NCI-H524 (cell line): ENCODE data around the gene MSL2.
"Not testable (repeated sequence)": the region's sequence is repeated elsewhere in the genome, so short reads cannot be mapped to it uniquely, and the experiment has no call there.

Source experiments
- DNase-seq, 2 experiments: peaks; one replicate each; lab custom pipeline; 2025; lab: John Stamatoyannopoulos, UW

MSL2 gene

DNA sequence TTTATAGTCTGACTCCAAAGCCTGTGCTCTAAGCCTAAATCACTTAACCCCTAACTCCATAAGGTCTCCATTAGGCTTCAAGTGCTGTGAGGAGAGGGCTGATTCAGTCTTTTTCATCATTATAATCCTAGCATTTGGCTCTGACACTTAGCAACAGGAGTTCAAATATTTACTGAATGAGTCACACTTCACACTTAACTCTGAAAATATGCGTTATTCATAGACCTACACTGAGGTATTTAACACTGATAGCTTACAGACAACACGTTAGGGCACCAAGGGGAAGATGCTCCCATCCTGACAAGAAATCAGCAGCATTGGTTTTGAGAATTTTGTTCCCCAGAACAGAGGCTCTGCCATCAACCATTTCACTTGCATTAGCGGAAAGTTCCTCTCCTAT lies 53.5 kb downstream of the MSL2 start:
- DNase-seq = peak; percentile 22 to 58

DNA sequence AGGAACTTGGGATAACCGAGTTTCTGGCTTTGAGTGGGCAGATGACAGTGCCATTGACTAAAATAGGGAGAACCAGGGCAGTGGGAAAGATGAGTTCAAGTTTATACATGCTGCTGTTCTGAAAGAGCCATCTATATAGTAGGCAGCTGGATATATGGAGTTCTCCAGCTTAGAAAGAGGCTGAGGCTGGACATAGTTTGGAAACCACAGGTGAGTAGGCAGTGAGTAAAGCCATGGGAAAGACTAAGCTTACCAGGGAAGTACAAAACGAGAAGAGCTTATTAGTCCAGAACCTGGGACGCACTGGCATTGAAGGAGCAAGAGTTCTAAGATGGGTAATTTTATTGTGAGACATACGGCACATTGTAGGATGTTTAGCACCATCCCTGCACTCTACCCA lies 54.2 kb downstream of the MSL2 start:
- DNase-seq = no peak

DNA sequence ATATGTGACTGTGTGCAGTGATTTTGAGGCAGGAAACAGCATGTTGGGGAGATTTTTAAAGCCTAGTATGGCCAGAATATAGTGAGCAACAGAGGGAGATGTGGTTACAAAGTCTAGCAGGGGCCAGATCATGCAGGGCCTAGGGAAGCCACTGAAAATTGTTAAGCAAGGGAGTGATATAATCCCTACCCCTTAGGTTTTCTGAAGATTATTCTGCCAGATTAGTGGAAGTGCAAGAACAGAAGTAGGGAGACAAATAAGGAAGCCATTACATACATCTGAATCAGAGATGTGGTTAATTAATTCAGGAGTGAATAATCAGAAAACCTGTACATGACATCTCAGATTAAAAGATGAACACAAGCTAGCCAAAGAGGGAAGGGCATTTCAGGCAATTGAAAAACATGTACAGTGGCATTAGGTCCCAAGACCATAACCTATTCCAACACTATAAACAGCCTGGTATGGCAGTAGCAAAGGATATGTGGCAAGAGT lies 54.8 kb downstream of the MSL2 start:
- no peak for DNase-seq

DNA sequence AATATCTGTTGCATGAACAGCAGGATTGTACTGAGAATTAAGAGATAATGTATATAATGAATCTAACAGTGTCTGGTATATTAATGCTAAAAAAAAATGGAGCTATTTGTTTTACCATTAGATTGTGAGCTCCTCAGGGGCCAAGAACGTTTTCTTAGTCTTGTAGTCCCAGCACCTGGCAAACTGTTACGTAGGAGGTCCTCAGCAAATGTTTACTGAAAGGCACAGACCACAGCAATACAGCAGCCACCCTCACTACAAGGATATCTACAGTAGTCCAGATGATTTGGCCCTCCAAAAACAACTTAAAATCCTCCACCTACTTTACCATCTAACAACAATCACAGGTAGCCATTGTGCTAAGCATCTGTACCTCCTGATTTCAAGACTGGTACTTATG lies 59.7 kb downstream of the MSL2 start:
- DNase-seq = no peak

GRCh38 chr3:136135039-136135802 lies 60.9 kb downstream of the MSL2 start:
- DNase-seq = peak; percentile 29 to 75

DNA sequence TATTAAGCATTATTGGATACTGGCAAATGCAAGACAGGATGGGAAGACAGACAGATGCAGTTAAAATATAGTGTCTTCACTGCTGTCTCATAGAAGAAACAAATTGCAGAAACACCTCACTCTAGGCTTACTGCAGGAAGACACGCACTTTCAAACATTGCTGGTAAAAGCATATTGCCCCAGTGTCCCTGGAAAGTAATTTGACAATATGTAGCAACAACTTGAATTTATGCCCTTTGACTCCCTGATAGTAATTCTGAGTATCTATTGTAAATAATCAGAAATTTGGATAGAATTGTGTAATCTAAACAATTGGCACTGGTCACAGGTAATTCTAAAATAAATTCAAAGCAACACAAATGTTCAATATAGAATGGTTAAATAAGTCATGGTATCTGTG lies 62.0 kb downstream of the MSL2 start:
- DNase-seq = no peak

DNA sequence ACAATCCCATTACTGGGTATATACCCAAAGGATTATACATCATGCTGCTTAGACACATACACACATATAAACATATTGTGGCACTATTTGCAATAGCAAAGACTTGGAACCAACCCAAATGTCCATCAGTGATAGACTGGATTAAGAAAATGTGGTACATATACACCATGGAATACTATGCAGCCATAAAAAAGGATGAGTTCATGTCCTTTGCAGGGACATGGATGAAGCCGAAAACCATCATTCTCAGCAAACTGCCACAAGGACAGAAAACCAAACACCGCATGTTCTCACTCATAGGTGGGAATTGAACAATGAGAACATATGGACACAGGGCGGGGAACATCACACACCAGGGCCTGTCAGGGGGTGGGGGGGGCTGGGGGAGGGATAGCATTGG lies 64.5 kb downstream of the MSL2 start:
- DNase-seq = not testable (repeated sequence)

DNA sequence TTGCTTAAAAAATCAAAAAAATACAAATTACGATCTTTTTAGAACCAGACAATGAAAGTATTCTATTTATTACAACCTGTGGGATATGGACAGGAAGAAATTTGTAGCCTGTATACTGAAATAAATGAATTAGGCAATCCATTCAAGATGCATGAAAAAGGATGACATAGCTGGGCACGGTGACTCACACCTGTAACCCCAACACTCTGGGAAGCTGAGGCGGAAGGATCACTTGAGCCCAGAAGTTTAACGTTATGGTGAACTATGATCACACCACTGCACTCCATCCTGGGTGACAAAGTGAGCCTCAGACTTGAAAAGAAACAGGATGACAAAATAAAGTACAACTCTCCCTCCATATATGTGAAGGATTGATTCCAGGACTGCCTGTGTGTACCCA lies 74.1 kb downstream of the MSL2 start:
- no peak for DNase-seq

DNA sequence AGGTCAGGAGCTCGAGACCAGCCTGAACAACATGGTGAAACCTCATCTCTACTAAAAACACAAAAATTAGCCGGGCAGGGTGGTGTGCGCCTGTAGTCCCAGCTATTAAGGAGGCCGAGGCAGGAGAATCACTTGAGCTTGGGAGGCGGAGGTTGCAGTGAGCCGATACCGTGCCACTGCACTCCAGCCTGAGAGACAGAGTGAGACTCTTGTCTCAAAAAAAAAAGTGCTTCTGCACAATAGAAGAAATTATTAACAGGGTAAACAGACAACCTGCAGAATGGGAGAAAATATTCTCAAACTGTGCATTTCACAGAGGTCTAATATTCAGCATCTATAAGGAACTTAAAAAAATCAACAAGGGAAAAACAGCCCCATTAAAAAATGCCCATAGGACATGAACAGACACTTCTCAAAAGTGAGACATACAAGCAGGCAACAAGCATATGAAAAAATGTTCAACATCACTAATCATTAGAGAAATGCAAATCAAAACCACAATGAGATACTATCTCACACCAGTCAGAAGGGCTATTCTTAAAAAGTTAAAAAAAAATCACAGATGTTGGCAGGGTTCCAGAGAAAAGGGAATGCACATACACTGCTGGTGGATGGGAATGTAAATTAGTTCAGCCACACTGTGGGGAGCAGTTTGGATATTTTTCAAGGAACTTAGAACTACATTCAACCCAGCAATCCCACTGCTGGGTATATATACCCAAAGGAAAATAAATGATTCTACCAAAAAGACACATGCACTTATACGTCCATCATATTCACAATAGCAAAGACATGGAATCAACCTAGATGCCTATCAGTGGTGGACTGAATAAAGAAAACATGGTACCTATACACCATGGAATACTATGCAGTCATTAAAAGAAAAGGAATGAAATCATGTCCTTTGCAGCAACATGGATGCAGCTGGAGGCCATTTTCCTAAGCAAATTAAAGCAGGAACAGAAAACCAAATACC lies 75.5 kb downstream of the MSL2 start:
- no peak for DNase-seq

DNA sequence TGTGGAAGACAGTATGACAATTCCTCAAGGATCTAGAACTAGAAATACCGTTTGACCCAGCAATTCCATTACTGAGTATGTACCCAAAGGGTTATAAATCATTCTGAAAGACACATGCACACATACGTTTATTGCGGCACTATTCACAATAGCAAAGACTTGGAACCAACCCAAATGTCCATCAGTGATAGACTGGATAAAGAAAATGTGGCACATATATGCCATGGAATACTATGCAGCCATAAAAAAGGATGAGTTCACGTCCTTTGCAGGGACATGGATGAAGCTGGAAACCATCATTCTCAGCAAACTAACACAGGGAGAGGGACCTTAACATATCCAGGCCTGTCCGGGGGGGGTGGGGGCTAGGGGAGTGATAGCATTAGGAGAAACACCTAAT lies 76.4 kb downstream of the MSL2 start:
- DNase-seq = not testable (repeated sequence)

DNA sequence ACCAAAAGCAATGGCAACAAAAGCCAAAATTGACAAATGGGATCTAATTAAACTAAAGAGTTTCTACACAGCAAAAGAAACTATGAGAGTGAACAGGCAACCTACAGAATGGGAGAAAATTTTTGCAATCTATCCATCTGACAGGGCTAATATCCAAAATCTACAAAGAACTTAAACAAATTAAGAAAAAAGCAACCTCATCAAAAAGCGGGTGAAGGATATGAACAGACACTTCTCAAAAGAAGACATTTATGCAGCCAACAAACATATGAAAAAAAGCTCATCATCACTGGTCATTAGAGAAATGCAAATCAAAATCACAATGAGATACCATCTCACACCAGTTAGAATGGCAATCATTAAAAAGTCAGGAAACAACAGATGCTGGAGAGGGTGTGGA lies 76.8 kb downstream of the MSL2 start:
- not testable (repeated sequence) for DNase-seq

DNA sequence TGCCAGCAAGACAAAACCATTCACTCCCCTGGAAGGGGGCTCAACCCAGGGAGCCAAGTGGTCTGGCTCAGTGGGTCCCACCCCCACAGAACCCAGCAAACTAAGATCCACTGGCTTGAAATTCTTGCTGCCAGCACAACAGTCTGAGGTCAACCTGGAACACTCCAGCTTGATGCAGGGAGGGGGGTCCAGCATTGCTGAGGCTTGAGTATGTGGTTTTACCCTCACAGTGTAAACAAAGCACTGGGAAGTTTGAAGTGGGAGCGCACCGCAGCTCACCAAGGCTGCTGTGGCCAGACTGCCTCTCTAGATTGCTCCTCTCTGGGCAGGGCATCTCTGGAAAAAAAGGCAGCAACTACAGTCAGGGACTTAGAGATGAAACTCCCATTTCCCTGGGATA lies 81.7 kb downstream of the MSL2 start:
- no peak for DNase-seq

DNA sequence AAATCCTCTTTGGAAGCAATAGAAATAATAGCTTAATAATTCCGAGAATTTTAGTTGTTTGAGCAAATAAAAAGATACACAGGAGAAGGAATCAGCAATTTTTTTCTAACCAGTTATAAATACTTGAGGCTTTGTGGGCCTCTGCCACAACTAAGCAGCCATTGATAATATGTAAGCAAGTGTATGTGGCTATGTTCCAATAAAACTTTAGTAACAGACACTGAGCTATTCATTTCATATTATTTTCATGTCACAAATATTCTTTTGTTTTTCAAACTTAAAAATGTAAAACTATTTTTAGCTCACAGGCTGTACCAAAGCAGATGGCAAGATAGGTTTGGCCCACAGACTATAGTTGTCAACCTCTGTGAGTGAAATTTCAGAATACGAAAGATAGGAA lies 85.7 kb downstream of the MSL2 start:
- DNase-seq = no peak

DNA sequence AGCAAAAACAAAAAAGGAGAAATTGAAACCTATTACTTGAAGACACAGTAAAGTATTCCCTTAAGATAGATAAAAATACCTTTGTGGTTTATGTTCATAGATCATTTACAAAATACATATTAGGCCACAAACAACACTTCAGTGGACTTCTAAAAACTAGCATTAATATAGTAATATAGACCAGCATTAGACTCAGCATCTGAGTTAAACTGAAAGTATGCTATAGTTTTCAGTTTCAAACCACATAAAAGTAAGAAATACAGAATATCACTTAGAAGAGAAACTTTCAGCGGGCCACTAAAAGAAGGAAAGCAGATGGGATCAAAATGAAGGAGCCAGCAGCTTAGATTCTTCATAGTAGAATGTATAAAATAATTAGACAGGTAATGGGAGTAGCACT lies 86.6 kb downstream of the MSL2 start:
- no peak for DNase-seq

DNA sequence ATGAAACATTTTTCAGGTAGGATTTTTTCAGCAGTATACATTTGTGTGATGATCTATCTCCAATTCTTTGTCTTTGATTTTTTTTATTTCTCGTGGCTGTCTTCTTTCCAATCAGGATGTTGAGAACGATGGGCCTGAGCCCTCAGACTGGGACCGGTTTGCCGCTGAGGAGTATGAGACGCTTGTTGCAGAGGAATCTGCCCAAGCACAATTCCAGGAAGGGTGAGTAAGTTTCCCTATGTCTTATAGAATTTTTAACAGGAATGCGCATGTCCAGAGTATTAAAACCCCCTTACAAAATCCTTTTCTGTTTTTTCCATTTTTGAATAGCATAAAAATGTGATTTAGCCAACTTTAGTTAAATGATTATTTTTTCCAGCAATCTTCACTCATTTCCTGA lies 90.0 kb downstream of the MSL2 start:
- DNase-seq = no peak

DNA sequence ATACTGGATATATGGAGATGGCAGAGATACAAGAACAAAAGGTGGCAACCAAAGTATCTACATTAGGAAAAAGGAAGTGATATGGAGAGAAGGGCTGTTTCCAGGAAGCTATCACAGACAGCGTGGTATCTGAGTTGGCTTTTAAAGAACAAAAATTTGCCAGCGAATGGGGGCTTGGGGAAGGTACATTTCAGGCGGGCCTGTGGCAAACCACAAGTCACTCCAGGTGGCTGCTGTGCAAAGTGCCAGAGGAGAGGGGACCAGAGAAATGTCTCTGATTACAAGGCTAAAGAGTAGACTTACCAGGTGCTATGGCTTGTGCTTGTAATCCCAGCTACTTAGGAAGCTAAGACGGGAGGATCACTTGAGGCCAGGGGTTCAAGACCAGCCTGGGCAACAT lies 91.1 kb downstream of the MSL2 start:
- DNase-seq = no peak
